Panc1 (cell line): Measurements from ENCODE around the gene TAF6. TPM values are rescaled to one million over a fixed set of nuclear protein-coding genes. Genes with fewer than 3 reads are reported as not detected.
"Not testable (repeated sequence)": the region's sequence is repeated elsewhere in the genome, so short reads cannot be mapped to it uniquely, and the experiment has no call there.

Experiments used
- ATAC-seq: fragments of 200-7000 bp; cut with Tn5 transposase; 2 replicates; pipeline ENCODE4 v1.9.1; 2020; ENCODE audit warnings: mild to moderate bottlenecking, moderate library complexity
- BruUV-seq: library from RNA; stranded (reverse); fragments of 400-500 nt; replicated peaks from 2 replicates; lab custom pipeline; 2021; lab: Mats Ljungman, UMichigan
- CTCF ChIA-PET: fragments of 300-600 bp; sonication (Branson Sonifier 250); formaldehyde crosslinking; loops from one replicate; lab custom pipeline; 2022; ENCODE audit warnings: antibody characterized with exemption; lab: Charles Lee
- POLR2A ChIA-PET: fragments of 300-600 bp; sonication (Branson Sonifier 250); formaldehyde crosslinking; loops from one replicate; lab custom pipeline; 2022; ENCODE audit warnings: antibody characterized with exemption; lab: Charles Lee
- DNase-seq: peaks from one replicate; pipeline ENCODE4 v3.0.0-alpha.2; 2010; ENCODE audit warnings: low read depth, low spot score
- H3K27ac ChIP-seq: 2 replicates; pipeline ENCODE4 v1.5.1; 2011; ENCODE audit warnings: mild to moderate bottlenecking, low read length, inconsistent platforms
- H3K27me3 ChIP-seq: fragments of 200-500 bp; sonication (Bioruptor generic); 2 replicates; pipeline ENCODE4 v1.6.0; 2014; ENCODE audit warnings: low read length, inconsistent platforms; ENCODE audit not compliant: control insufficient read depth, insufficient read depth
- H3K36me3 ChIP-seq: fragments of 200-500 bp; sonication (Bioruptor generic); 2 replicates; pipeline ENCODE4 v1.5.1; 2014; ENCODE audit warnings: inconsistent platforms, mild to moderate bottlenecking, low read length, moderate library complexity; ENCODE audit not compliant: control insufficient read depth, insufficient read depth
- H3K4me1 ChIP-seq: 2 replicates; pipeline ENCODE4 v1.5.1; 2011; ENCODE audit warnings: inconsistent platforms, mild to moderate bottlenecking, low read length, moderate library complexity; ENCODE audit not compliant: control insufficient read depth, insufficient read depth
- H3K4me3 ChIP-seq, 2 experiments: 2 replicates each; pipeline ENCODE4 v1.5.1; 2011 to 2012; ENCODE audit warnings: low read depth in 2 of 2, low read length in 2 of 2, mild to moderate bottlenecking in 2 of 2, inconsistent platforms in 1 of 2, moderate library complexity in 1 of 2
- H3K9me3 ChIP-seq: fragments of 200-500 bp; sonication (Bioruptor generic); 2 replicates; pipeline ENCODE4 v1.5.1; 2014; ENCODE audit warnings: low read depth, mild to moderate bottlenecking, inconsistent platforms, low read length, moderate library complexity; ENCODE audit not compliant: control insufficient read depth, insufficient read depth
- CTCF ChIP-seq: fragments of 450-650 bp; IDR thresholded peaks from 2 replicates; pipeline ENCODE4 v1.5.1; 2017; ENCODE audit warnings: mild to moderate bottlenecking
- POLR2AphosphoS5 ChIP-seq: IDR thresholded peaks from 2 replicates; pipeline ENCODE4 v1.6.1; 2012; ENCODE audit warnings: mild to moderate bottlenecking, low read depth, low read length, moderate library complexity
- SIN3A ChIP-seq: IDR thresholded peaks from 2 replicates; pipeline ENCODE4 v1.6.1; 2012; ENCODE audit warnings: low read depth, mild to moderate bottlenecking, low read length, moderate library complexity, borderline replicate concordance; ENCODE audit not compliant: insufficient read depth
- TCF7L2 ChIP-seq: IDR thresholded peaks from 2 replicates; pipeline ENCODE4 v1.6.1; 2011; ENCODE audit warnings: mild to moderate bottlenecking, low read depth, low read length, inconsistent platforms
- in situ Hi-C: cut with HindIII; loops from 2 replicates; pipeline ENCODE4 v1.10.0; 2016; ENCODE audit warnings: low sequenced_read_pairs, low pct_unique_long_range_greater_than_20kb
- intact Hi-C: fragments of 100-400 bp; cut with micrococcal nuclease; formaldehyde crosslinking; loops from one replicate; pipeline ENCODE4 v1.10.0; 2022; ENCODE audit not compliant: unreplicated experiment
- total RNA-seq: library from RNA; stranded (reverse); gene quantifications from one replicate; pipeline ENCODE4 v1.2.1, GENCODE V29; 2021; ENCODE audit not compliant: unreplicated experiment
- TF ChIP-seq, protein P1 (sequence below), 2 experiments: IDR thresholded peaks; 2 replicates each; pipeline ENCODE4 v1.6.1; 2011 to 2012; ENCODE audit warnings: low read depth in 2 of 2, control low read depth in 1 of 2, low read length in 1 of 2, mild to moderate bottlenecking in 1 of 2, moderate library complexity in 1 of 2; ENCODE audit not compliant: insufficient read depth in 1 of 2

Gene TAF6
- total RNA-seq, 1 experiment from 2014 or later = 92.3 TPM

DNA sequence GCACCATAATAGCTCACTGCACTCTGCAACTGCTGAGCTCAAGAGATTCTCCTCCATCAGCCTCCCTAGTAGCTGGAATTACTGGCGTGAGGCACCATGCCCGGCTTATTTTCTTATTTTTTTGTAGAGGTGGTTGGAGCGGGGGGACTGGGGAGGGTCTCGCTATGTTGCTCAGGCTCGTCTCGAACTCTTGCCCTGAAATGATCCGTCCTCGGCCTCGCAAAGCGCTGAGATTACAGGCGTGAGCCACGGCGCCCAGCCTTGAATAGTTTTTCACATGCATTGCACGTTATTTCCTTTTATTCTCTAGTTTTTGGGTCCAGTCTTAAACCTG is 29.0 kb upstream of the TAF6 start:
- no peak; the same call in 1 of the 2 replicates for ATAC-seq
- intact Hi-C loops (no loop called here), in situ Hi-C loops (no loop called here)
- Histone ChIP-seq H3K4me3 (peak overlapping the region; percentile 77 to 95), H3K27me3 (no peaks in the 10 kb centered on the region), H3K27ac (peak overlapping the region; percentile 84), H3K4me1 (peaks cover 8% of the 10 kb centered on the region), H3K9me3 (no peaks in the 10 kb centered on the region), H3K36me3 (no peaks in the 10 kb centered on the region)
- CTCF ChIA-PET = interaction anchor here (0.6 to 1.0 kb wide), 2 partner anchors 17 to 125 kb away, joined by 3 to 6 read pairs; no protein-coding TSS in a partner anchor
- TF ChIP-seq TCF7L2 (no peak), SIN3A (no peak), POLR2AphosphoS5 (no peak), CTCF (no peak)
- TF ChIP-seq, protein P1, sequence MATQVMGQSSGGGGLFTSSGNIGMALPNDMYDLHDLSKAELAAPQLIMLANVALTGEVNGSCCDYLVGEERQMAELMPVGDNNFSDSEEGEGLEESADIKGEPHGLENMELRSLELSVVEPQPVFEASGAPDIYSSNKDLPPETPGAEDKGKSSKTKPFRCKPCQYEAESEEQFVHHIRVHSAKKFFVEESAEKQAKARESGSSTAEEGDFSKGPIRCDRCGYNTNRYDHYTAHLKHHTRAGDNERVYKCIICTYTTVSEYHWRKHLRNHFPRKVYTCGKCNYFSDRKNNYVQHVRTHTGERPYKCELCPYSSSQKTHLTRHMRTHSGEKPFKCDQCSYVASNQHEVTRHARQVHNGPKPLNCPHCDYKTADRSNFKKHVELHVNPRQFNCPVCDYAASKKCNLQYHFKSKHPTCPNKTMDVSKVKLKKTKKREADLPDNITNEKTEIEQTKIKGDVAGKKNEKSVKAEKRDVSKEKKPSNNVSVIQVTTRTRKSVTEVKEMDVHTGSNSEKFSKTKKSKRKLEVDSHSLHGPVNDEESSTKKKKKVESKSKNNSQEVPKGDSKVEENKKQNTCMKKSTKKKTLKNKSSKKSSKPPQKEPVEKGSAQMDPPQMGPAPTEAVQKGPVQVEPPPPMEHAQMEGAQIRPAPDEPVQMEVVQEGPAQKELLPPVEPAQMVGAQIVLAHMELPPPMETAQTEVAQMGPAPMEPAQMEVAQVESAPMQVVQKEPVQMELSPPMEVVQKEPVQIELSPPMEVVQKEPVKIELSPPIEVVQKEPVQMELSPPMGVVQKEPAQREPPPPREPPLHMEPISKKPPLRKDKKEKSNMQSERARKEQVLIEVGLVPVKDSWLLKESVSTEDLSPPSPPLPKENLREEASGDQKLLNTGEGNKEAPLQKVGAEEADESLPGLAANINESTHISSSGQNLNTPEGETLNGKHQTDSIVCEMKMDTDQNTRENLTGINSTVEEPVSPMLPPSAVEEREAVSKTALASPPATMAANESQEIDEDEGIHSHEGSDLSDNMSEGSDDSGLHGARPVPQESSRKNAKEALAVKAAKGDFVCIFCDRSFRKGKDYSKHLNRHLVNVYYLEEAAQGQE (IDR thresholded peaks at IDR 0.05; ENCODE audit: insufficient read depth in 1 of 2, low read depth in 2 of 2, low read length in 1 of 2) = no peak
- BruUV-seq = no TSS peak
- POLR2A ChIA-PET = no interaction called here
- no peak for DNase-seq

DNA sequence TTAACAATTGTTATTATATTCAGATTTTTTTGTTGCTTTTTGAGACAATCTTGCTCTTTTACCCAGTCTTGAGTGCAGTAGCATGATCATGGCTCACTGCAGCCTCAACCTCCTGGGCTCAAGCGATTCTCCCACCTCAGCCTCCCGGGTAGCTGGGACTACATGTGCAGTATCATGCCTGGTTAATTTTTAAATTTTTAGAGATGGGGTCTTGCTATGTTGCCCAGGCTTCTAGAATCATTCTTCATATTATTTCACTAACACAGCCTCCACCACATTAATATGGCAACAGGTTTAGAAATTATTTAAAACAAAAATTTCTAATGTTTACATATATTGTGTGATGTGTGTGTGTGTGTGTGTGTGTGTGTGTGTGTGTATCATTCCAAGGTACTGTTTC is 28.1 kb upstream of the TAF6 start:
- ChIA-PET POLR2A (no interaction called here), CTCF (no interaction called here)
- no peak for DNase-seq
- H3K9me3 ChIP-seq = no peaks in the 10 kb centered on the region
- intact Hi-C loops = no loop called here
- no peaks in the 10 kb centered on the region for H3K27me3 ChIP-seq
- H3K4me1 ChIP-seq = peaks cover 5% of the 10 kb centered on the region; the same call in 1 of the 2 replicates
- H3K27ac ChIP-seq = no peak overlapping the region
- no peak for ATAC-seq
- in situ Hi-C loops = no loop called here
- no peak overlapping the region for H3K4me3 ChIP-seq
- no peaks in the 10 kb centered on the region for H3K36me3 ChIP-seq
- no TSS peak for BruUV-seq
- TF ChIP-seq, protein P1 (IDR thresholded peaks at IDR 0.05; ENCODE audit: insufficient read depth in 1 of 2, low read depth in 2 of 2, low read length in 1 of 2) = no peak
- no peak for TF ChIP-seq CTCF
- TF ChIP-seq TCF7L2 = no peak
- TF ChIP-seq SIN3A = no peak
- TF ChIP-seq POLR2AphosphoS5 = no peak

GRCh38 chr7:100146350-100146749 is 27.2 kb upstream of the TAF6 start:
- BruUV-seq, H3K4me3 ChIP-seq, H3K9me3 ChIP-seq, H3K27ac ChIP-seq, H3K36me3 ChIP-seq, in situ Hi-C loops, H3K4me1 ChIP-seq, H3K27me3 ChIP-seq, ATAC-seq, intact Hi-C loops, DNase-seq: not testable (repeated sequence)
- POLR2A ChIA-PET = interaction anchor here (0.6 kb wide), 1 partner anchor 239 kb away, joined by 3 read pairs; no protein-coding TSS in a partner anchor
- CTCF ChIA-PET = interaction anchor here (0.6 to 0.7 kb wide), 3 partner anchors 41 to 186 kb away, joined by 4 to 5 read pairs (median 4); no protein-coding TSS in a partner anchor
